Measurements from ENCODE around the gene GRIK3. TPM values are rescaled to one million over a fixed set of nuclear protein-coding genes. Genes with fewer than 3 reads are reported as not detected.

The GRIK3 gene
- polyA plus RNA-seq, 1 experiment = not detected

- Histone ChIP-seq H3K4me3 (ENCODE audit: low read depth, low read length) (no peak overlapping the region), H3K27me3 (ENCODE audit: control insufficient read depth, insufficient read depth, low read length) (no peaks in the 10 kb centered on the region), H3K27ac (ENCODE audit: low read depth, low read length) (no peak overlapping the region), H3K9me3 (ENCODE audit: control insufficient read depth, insufficient read depth, low read length) (no peaks in the 10 kb centered on the region; the same call in 1 of the 2 replicates)
- DNase-seq (ENCODE audit: low read depth, low spot score) = no peak
- ChIA-PET CTCF (no interaction called here), POLR2A (no interaction called here)
- no peak for TF ChIP-seq CTCF (IDR thresholded peaks at IDR 0.05; ENCODE audit: low read depth, low read length)
These were observed 153.9 kb downstream of the GRIK3 start for GRCh38 chr1:36880155-36881067.

DNA sequence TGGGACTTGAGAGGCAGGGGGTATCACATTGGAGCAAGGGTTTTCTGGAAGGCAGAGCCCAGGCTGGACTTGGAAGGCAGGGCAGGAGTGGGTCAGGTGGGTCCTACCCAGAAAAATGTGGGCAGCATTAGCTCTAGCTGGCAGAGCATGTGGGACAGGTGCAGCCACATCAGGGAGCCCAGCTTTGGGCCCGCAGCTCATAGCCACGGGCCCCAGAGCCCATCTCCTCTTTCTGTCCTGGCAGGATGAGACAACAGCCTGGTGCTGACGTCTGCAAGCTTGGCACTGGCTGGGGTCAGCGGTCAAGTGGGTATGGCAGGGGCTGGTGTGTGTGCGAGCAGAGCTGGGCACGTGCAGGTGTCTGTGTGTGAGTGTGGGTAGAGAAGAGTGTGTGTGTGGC, 154.7 kb downstream of the GRIK3 start:
- CTCF ChIA-PET = no interaction called here
- POLR2A ChIA-PET = no interaction called here
- DNase-seq (ENCODE audit: low read depth, low spot score) = no peak
- TF ChIP-seq CTCF (IDR thresholded peaks at IDR 0.05; ENCODE audit: low read depth, low read length) = no peak
- H3K4me3 ChIP-seq (ENCODE audit: low read depth, low read length) = no peak overlapping the region
- no peak overlapping the region for H3K27ac ChIP-seq (ENCODE audit: low read depth, low read length)
- H3K27me3 ChIP-seq (ENCODE audit: control insufficient read depth, insufficient read depth, low read length) = no peaks in the 10 kb centered on the region
- no peaks in the 10 kb centered on the region; the same call in 1 of the 2 replicates for H3K9me3 ChIP-seq (ENCODE audit: control insufficient read depth, insufficient read depth, low read length)

DNA sequence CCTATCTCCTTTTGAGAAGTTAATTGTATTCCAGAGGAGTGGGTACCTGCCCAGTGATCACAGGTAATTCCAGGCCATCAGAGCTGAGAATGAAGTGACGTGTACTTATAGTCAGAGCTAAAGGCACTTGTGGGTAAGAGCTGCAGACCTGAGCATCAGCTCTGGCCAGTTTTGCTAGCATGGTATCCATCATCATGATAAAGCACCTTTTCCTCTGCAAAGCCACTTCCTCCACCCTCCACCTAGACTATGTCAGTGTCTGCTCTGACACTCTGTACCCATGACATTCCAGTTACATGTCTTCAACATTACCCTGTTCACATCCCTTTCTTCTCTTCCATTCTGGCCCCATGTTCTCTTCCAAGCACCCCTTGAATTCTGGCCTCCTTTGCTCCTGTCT, 157.3 kb downstream of the GRIK3 start:
- CTCF ChIA-PET = no interaction called here
- Histone ChIP-seq H3K27me3 (ENCODE audit: control insufficient read depth, insufficient read depth, low read length) (no peaks in the 10 kb centered on the region), H3K9me3 (ENCODE audit: control insufficient read depth, insufficient read depth, low read length) (no peaks in the 10 kb centered on the region; the same call in 1 of the 2 replicates), H3K4me3 (ENCODE audit: low read depth, low read length) (no peak overlapping the region), H3K27ac (ENCODE audit: low read depth, low read length) (no peak overlapping the region)
- DNase-seq (ENCODE audit: low read depth, low spot score) = no peak
- POLR2A ChIA-PET = no interaction called here
- no peak for TF ChIP-seq CTCF (IDR thresholded peaks at IDR 0.05; ENCODE audit: low read depth, low read length)

DNA sequence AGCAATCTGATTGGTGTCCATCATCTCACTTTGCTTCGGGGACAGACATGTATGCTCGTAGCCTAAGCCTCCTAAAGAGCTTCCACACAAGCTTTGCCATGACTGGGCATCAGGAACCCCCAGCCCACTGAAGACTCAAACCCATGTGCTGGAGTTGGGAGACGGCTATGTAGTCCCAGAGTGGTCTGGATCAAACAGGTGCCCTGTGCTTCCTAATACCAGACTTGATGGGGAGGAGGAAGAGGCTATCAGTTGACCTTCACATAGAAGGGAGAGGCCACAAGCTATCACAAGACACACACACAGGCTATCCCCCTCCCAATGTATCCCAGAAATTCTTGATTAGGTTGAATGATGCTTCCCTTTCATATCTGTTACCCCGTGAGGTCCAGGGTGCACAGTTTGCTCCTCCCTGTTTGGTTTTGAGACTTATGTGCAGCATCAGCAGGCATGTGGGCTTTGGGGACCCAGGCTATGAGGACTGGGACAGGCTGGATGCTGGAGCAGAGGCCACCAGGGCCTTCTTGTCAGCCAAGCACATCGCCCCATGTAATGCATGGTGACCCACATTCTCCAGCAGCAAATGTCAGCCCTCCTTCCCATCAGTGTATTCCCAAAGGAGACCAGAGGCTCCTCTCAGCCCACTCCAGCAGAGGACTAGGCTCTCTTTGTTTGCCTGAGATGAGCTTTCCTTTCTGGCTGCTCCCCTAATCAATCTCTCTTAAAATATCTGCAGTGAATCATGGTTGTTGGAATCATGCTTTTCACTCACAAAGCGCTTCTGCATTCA, 159.8 kb downstream of the GRIK3 start:
- Histone ChIP-seq H3K27ac (ENCODE audit: low read depth, low read length) (no peak overlapping the region), H3K4me3 (ENCODE audit: low read depth, low read length) (no peak overlapping the region), H3K9me3 (ENCODE audit: control insufficient read depth, insufficient read depth, low read length) (no peaks in the 10 kb centered on the region), H3K27me3 (ENCODE audit: control insufficient read depth, insufficient read depth, low read length) (no peaks in the 10 kb centered on the region)
- ChIA-PET CTCF (no interaction called here), POLR2A (interaction anchor here (0.9 kb wide), 1 partner anchor 27 kb away, joined by 7 read pairs; no protein-coding TSS in a partner anchor)
- no peak for TF ChIP-seq CTCF (IDR thresholded peaks at IDR 0.05; ENCODE audit: low read depth, low read length)
- no peak for DNase-seq (ENCODE audit: low read depth, low spot score)

DNA sequence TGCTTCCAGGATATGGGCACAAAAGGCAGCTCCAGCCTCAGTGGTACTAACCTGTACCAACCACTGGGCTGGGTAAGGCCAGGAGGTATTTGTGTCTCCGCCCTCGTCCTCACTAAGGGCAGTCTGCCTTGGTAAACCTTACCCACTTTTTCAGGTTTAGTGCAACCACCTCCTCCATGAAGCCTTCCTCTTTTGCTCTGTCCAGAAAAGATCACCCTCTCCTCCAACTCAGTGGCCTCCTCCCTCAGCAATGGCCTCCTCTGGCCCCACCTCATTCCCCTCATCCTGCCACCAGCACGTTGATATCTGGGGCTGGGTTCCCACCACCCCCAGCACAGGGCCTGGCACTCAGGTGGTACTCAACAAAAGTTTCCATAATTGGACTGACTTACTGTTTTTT, 161.5 kb downstream of the GRIK3 start:
- no peak for TF ChIP-seq CTCF (IDR thresholded peaks at IDR 0.05; ENCODE audit: low read depth, low read length)
- no peak for DNase-seq (ENCODE audit: low read depth, low spot score)
- no peaks in the 10 kb centered on the region for H3K9me3 ChIP-seq (ENCODE audit: control insufficient read depth, insufficient read depth, low read length)
- H3K27ac ChIP-seq (ENCODE audit: low read depth, low read length) = no peak overlapping the region
- H3K4me3 ChIP-seq (ENCODE audit: low read depth, low read length) = no peak overlapping the region
- CTCF ChIA-PET = no interaction called here
- POLR2A ChIA-PET = no interaction called here
- H3K27me3 ChIP-seq (ENCODE audit: control insufficient read depth, insufficient read depth, low read length) = no peaks in the 10 kb centered on the region

Data from AG04450 (cell line).